OCI-LY3 (cell line): ENCODE measurements around the gene RSPH1.

Source experiments
- H2AFZ ChIP-seq: fragments of 200-600, 300-600 bp; shearing (Covaris generic); 2 replicates; pipeline ENCODE4 v1.6.0; 2014; ENCODE audit warnings: antibody characterized with exemption, low read depth, low read length
- H3K27ac ChIP-seq: fragments of 200-600, 300-600 bp; sonication (generic); 2 replicates; pipeline ENCODE4 v1.5.1; 2014; ENCODE audit warnings: mild to moderate bottlenecking, low read length, moderate library complexity, mixed read lengths
- H3K27me3 ChIP-seq: fragments of 200-600, 300-600 bp; sonication (generic); 2 replicates; pipeline ENCODE4 v1.6.1; 2014; ENCODE audit warnings: low read depth, low read length, mixed read lengths
- H3K36me3 ChIP-seq: fragments of 200-600, 300-600 bp; sonication (generic); replicated peaks from 2 replicates; pipeline ENCODE3; 2014; ENCODE audit warnings: low read depth, low read length, mixed read lengths
- H3K4me1 ChIP-seq: fragments of 300-600, 200-600 bp; sonication (generic); 2 replicates; pipeline ENCODE4 v1.6.1; 2014; ENCODE audit warnings: low read length, mixed read lengths
- H3K4me2 ChIP-seq: fragments of 200-600, 300-600 bp; sonication (generic); 2 replicates; pipeline ENCODE4 v1.6.1; 2014; ENCODE audit warnings: low read length, mixed read lengths
- H3K4me3 ChIP-seq: fragments of 300-600, 200-600 bp; sonication (generic); 2 replicates; pipeline ENCODE4 v1.5.1; 2014; ENCODE audit warnings: antibody characterized with exemption, mild to moderate bottlenecking, low read length, moderate library complexity
- H3K79me2 ChIP-seq: fragments of 300-600, 200-600 bp; shearing (Covaris generic); 2 replicates; pipeline ENCODE4 v1.6.1; 2014; ENCODE audit warnings: mild to moderate bottlenecking, low read length, mixed read lengths
- H3K9ac ChIP-seq: fragments of 300-600, 200-600 bp; shearing (Covaris generic); 2 replicates; pipeline ENCODE4 v1.6.0; 2014; ENCODE audit warnings: mild to moderate bottlenecking, low read length, moderate library complexity
- H3K9me3 ChIP-seq: fragments of 200-600, 300-600 bp; shearing (Covaris generic); 2 replicates; pipeline ENCODE4 v1.6.1; 2014; ENCODE audit warnings: low read length, mixed read lengths; ENCODE audit not compliant: insufficient read depth
- H4K20me1 ChIP-seq: fragments of 200-600, 300-600 bp; sonication (generic); 2 replicates; pipeline ENCODE4 v1.6.1; 2016; ENCODE audit warnings: low read length, mixed read lengths; ENCODE audit not compliant: insufficient read depth
- CTCF ChIP-seq: fragments of 200-600, 300-600 bp; sonication (generic); IDR thresholded peaks from 2 replicates; pipeline ENCODE4 v1.5.1; 2014; ENCODE audit warnings: antibody characterized with exemption, low read length, low read depth
- EZH2phosphoT487 ChIP-seq: fragments of 200-600 bp; shearing (Covaris generic); IDR thresholded peaks from 2 replicates; pipeline ENCODE4 v1.6.1; 2018; ENCODE audit warnings: antibody characterized with exemption, mixed run types, low read depth

RSPH1 gene

GRCh38 chr21:42437786-42438185 is 58.2 kb downstream of the RSPH1 start:
- Histone ChIP-seq H3K27me3 (peaks cover 15% of the 10 kb centered on the region), H3K4me3 (no peak overlapping the region), H3K27ac (no peak overlapping the region), H3K9me3 (no peaks in the 10 kb centered on the region), H4K20me1 (no peaks in the 10 kb centered on the region), H3K9ac (no peak overlapping the region), H3K4me1 (no peaks in the 10 kb centered on the region), H2AFZ (no peak overlapping the region), H3K36me3 (no peaks in the 10 kb centered on the region), H3K79me2 (no peaks in the 10 kb centered on the region), H3K4me2 (no peak overlapping the region)
- TF ChIP-seq CTCF (no peak), EZH2phosphoT487 (no peak)

GRCh38 chr21:42436914-42437313 is 59.1 kb downstream of the RSPH1 start:
- Histone ChIP-seq H3K4me2 (no peak overlapping the region), H3K4me1 (no peaks in the 10 kb centered on the region), H3K9ac (no peak overlapping the region), H2AFZ (no peak overlapping the region), H3K27me3 (peaks cover 16% of the 10 kb centered on the region), H3K79me2 (no peaks in the 10 kb centered on the region), H3K9me3 (no peaks in the 10 kb centered on the region), H3K27ac (no peak overlapping the region), H3K4me3 (no peak overlapping the region), H4K20me1 (no peaks in the 10 kb centered on the region), H3K36me3 (no peaks in the 10 kb centered on the region)
- TF ChIP-seq CTCF, result no peak
- TF ChIP-seq EZH2phosphoT487, result no peak

- H3K4me1 ChIP-seq, result no peaks in the 10 kb centered on the region
- H3K9me3 ChIP-seq, result no peaks in the 10 kb centered on the region
- H2AFZ ChIP-seq, result no peak overlapping the region
- H3K27me3 ChIP-seq, result peaks cover 18% of the 10 kb centered on the region
- no peaks in the 10 kb centered on the region for H3K36me3 ChIP-seq
- no peak overlapping the region for H3K4me2 ChIP-seq
- no peaks in the 10 kb centered on the region for H4K20me1 ChIP-seq
- H3K27ac ChIP-seq, result no peak overlapping the region
- H3K79me2 ChIP-seq, result no peaks in the 10 kb centered on the region
- TF ChIP-seq EZH2phosphoT487 (no peak), CTCF (no peak)
- H3K9ac ChIP-seq, result no peak overlapping the region
- no peak overlapping the region for H3K4me3 ChIP-seq
Measured at GRCh38 chr21:42435833-42436232, 60.2 kb downstream of the RSPH1 start.

GRCh38 chr21:42435401-42435800 is 60.6 kb downstream of the RSPH1 start:
- Histone ChIP-seq H3K9ac (no peak overlapping the region), H3K79me2 (no peaks in the 10 kb centered on the region), H2AFZ (no peak overlapping the region), H3K27ac (no peak overlapping the region), H3K9me3 (no peaks in the 10 kb centered on the region), H3K4me2 (no peak overlapping the region), H4K20me1 (no peaks in the 10 kb centered on the region), H3K4me1 (no peaks in the 10 kb centered on the region), H3K36me3 (no peaks in the 10 kb centered on the region), H3K27me3 (peaks cover 18% of the 10 kb centered on the region), H3K4me3 (no peak overlapping the region)
- no peak for TF ChIP-seq CTCF
- TF ChIP-seq EZH2phosphoT487, result no peak
